GM12892 (cell line): Measurements from ENCODE around the gene PIN4.
"Not testable (repeated sequence)": the region's sequence is repeated elsewhere in the genome, so short reads cannot be mapped to it uniquely, and the experiment has no call there.

Experiments used
- POLR2A ChIP-seq: IDR thresholded peaks from 2 replicates; pipeline ENCODE4 v1.6.1; 2011; ENCODE audit warnings: low read depth, low read length, control low read depth
- POLR2AphosphoS5 ChIP-seq: IDR thresholded peaks from 2 replicates; pipeline ENCODE4 v1.6.1; 2011; ENCODE audit warnings: low read depth, low read length, control low read depth

DNA sequence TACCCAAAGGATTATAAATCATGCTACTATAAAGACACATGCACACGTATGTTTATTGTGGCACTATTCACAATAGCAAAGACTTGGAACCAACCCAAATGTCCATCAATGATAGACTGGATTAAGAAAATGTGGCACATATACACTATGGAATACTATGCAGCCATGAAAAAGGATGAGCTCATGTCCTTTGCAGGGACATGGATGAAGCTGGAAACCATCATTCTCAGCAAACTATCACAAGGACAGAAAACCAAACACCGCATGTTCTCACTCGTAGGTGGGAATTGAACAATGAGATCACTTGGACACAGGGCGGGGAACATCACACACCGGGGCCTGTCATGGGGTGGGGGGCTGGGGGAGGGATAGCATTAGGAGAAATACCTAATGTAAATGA lies 5.3 kb upstream of the PIN4 start:
- not testable (repeated sequence) for TF ChIP-seq POLR2A, POLR2AphosphoS5
